ENCODE measurements around the gene PIR.

GRCh38 chrX:15512401-15512965, 19.4 kb upstream of the PIR start:
- no peak for TF ChIP-seq CTCF (IDR thresholded peaks at IDR 0.05)
- TF ChIP-seq POLR2A (IDR thresholded peaks at IDR 0.05), result no peak
